H1 (cell line): ENCODE measurements around the gene PLA2G1B. TPM values are rescaled to one million over a fixed set of nuclear protein-coding genes. Genes with fewer than 3 reads are reported as not detected.

Experiments used
- CTCF ChIA-PET: fragments of 300-600 bp; sonication (Branson Sonifier 250); formaldehyde crosslinking; loops from one replicate; lab custom pipeline; 2021; ENCODE audit not compliant: partially characterized antibody; lab: Charles Lee
- POLR2A ChIA-PET: fragments of 300-600 bp; sonication (Branson Sonifier 250); formaldehyde crosslinking; loops from one replicate; lab custom pipeline; 2021; ENCODE audit warnings: inconsistent platforms; ENCODE audit not compliant: partially characterized antibody; lab: Charles Lee
- DNase-seq, 2 experiments: peaks; one replicate each; pipeline versions ENCODE4 v3.0.0 to v3.0.0-alpha.2; 2010 to 2022; ENCODE audit warnings: low spot score in 2 of 2, low read depth in 1 of 2, mixed read lengths in 1 of 2
- FAIRE-seq: peaks from 2 replicates; lab custom pipeline; 2011; peaks lifted over from hg19 to GRCh38; lab: Jason Lieb, UNC
- H2AFZ ChIP-seq: 2 replicates; pipeline ENCODE4 v1.8.1; 2012; ENCODE audit warnings: low read length, inconsistent platforms
- H2AK5ac ChIP-seq: 2 replicates; pipeline ENCODE4 v1.6.1; 2013; ENCODE audit warnings: low read depth, low read length
- H2BK120ac ChIP-seq: replicated peaks from 2 replicates; pipeline ENCODE3; 2013; ENCODE audit warnings: low read depth, low read length, inconsistent platforms
- H2BK12ac ChIP-seq: 2 replicates; pipeline ENCODE4 v1.6.1; 2013; ENCODE audit warnings: low read depth, low read length
- H2BK15ac ChIP-seq: 2 replicates; pipeline ENCODE4 v1.6.1; 2013; ENCODE audit warnings: low read length
- H2BK20ac ChIP-seq: 2 replicates; pipeline ENCODE4 v1.6.1; 2013; ENCODE audit warnings: low read length
- H2BK5ac ChIP-seq: 2 replicates; pipeline ENCODE4 v1.6.1; 2013; ENCODE audit warnings: low read depth, low read length
- H3K14ac ChIP-seq: 2 replicates; pipeline ENCODE4 v1.6.1; 2013; ENCODE audit warnings: inconsistent platforms; ENCODE audit not compliant: insufficient read length
- H3K18ac ChIP-seq: 2 replicates; pipeline ENCODE4 v1.6.1; 2013; ENCODE audit warnings: low read length; ENCODE audit errors: extremely low read depth
- H3K23ac ChIP-seq: 2 replicates; pipeline ENCODE4 v1.6.1; 2013; ENCODE audit warnings: inconsistent platforms; ENCODE audit not compliant: insufficient read length
- H3K23me2 ChIP-seq: 2 replicates; pipeline ENCODE4 v1.6.1; 2013; ENCODE audit warnings: low read depth, low read length
- H3K27ac ChIP-seq: 2 replicates; pipeline ENCODE4 v1.6.1; 2011; ENCODE audit warnings: low read depth, low read length, inconsistent platforms
- H3K27me3 ChIP-seq, 4 experiments: replicated peaks in 1 of 4; 1 replicate in 1 of 4; 2 replicates in 3 of 4; pipeline versions ENCODE4 v1.6.1 to v1.8.1; 2011 to 2013; ENCODE audit warnings: low read length in 3 of 4, mild to moderate bottlenecking in 3 of 4, inconsistent platforms in 2 of 4, mixed read lengths in 2 of 4, moderate library complexity in 1 of 4; ENCODE audit not compliant: control insufficient read depth in 3 of 4, insufficient read depth in 3 of 4; ENCODE audit errors: extremely low read depth in 1 of 4
- H3K36me3 ChIP-seq, 4 experiments: 2 replicates each; pipeline versions ENCODE4 v1.6.1 to v1.8.1; 2011 to 2013; ENCODE audit warnings: mild to moderate bottlenecking in 4 of 4, low read length in 3 of 4, moderate library complexity in 2 of 4, control low read depth in 1 of 4, inconsistent platforms in 1 of 4; ENCODE audit not compliant: insufficient read depth in 4 of 4, control insufficient read depth in 2 of 4
- H3K4ac ChIP-seq: replicated peaks from 2 replicates; pipeline ENCODE3; 2013; ENCODE audit warnings: low read length, low read depth, mixed read lengths, inconsistent platforms; ENCODE audit not compliant: insufficient read length
- H3K4me1 ChIP-seq, 4 experiments: replicated peaks in 1 of 4; 1 replicate in 1 of 4; 2 replicates in 3 of 4; pipeline versions ENCODE4 v1.6.1 to v1.8.1; 2011 to 2013; ENCODE audit warnings: low read length in 3 of 4, inconsistent platforms in 2 of 4, mixed read lengths in 1 of 4; ENCODE audit not compliant: insufficient read depth in 4 of 4, control insufficient read depth in 3 of 4
- H3K4me2 ChIP-seq, 2 experiments: 2 replicates each; pipeline versions ENCODE4 v1.6.1 to v1.8.1; 2011 to 2013; ENCODE audit warnings: low read depth in 2 of 2, low read length in 2 of 2, control low read depth in 1 of 2, inconsistent platforms in 1 of 2, mild to moderate bottlenecking in 1 of 2; ENCODE audit not compliant: insufficient read depth in 1 of 2
- H3K4me3 ChIP-seq, 4 experiments: fragments of 200-600, 300-600 bp in 1 of 4; sonication (generic), shearing (Covaris generic), sonication (Bioruptor Twin) in 1 of 4; 2 replicates each; pipeline versions ENCODE4 v1.5.1 to v1.8.1; 2011 to 2016; ENCODE audit warnings: low read length in 4 of 4, low read depth in 3 of 4, control low read depth in 2 of 4, inconsistent platforms in 2 of 4, mild to moderate bottlenecking in 2 of 4, mixed read lengths in 1 of 4, moderate library complexity in 1 of 4; ENCODE audit not compliant: insufficient read depth in 2 of 4; ENCODE audit errors: extremely low read depth in 1 of 4
- H3K56ac ChIP-seq: replicated peaks from 2 replicates; pipeline ENCODE3; 2013; ENCODE audit warnings: low read depth, mild to moderate bottlenecking, mixed read lengths, low read length, inconsistent platforms; ENCODE audit not compliant: insufficient read length
- H3K79me1 ChIP-seq: 2 replicates; pipeline ENCODE4 v1.6.1; 2013; ENCODE audit warnings: low read depth, low read length, control low read depth
- H3K79me2 ChIP-seq, 2 experiments: 2 replicates each; pipeline versions ENCODE4 v1.6.1 to v1.8.1; 2012 to 2013; ENCODE audit warnings: low read length in 2 of 2, mild to moderate bottlenecking in 2 of 2, inconsistent platforms in 1 of 2; ENCODE audit not compliant: insufficient read depth in 2 of 2, control insufficient read depth in 1 of 2
- H3K9ac ChIP-seq, 4 experiments: replicated peaks in 1 of 4; 1 replicate in 1 of 4; 2 replicates in 3 of 4; pipeline versions ENCODE4 v1.6.1 to v1.8.1; 2011 to 2013; ENCODE audit warnings: low read depth in 3 of 4, low read length in 3 of 4, control low read depth in 2 of 4, mild to moderate bottlenecking in 2 of 4, moderate library complexity in 2 of 4, inconsistent platforms in 1 of 4; ENCODE audit errors: extremely low read depth in 1 of 4
- H3K9me3 ChIP-seq, 2 experiments: 2 replicates each; pipeline versions ENCODE4 v1.6.1 to v1.8.1; 2012 to 2013; ENCODE audit warnings: mild to moderate bottlenecking in 2 of 2, moderate library complexity in 2 of 2, control low read depth in 1 of 2, inconsistent platforms in 1 of 2, low read depth in 1 of 2, low read length in 1 of 2, mixed read lengths in 1 of 2; ENCODE audit not compliant: insufficient read depth in 2 of 2
- H4K20me1 ChIP-seq, 2 experiments: replicated peaks in 1 of 2; 2 replicates each; pipeline versions ENCODE3 to v1.8.1; 2011 to 2013; ENCODE audit warnings: inconsistent platforms in 2 of 2, low read length in 2 of 2, mild to moderate bottlenecking in 1 of 2; ENCODE audit not compliant: insufficient read depth in 2 of 2, control insufficient read depth in 1 of 2
- H4K5ac ChIP-seq: 2 replicates; pipeline ENCODE4 v1.6.1; 2013; ENCODE audit warnings: low read length, low read depth, mixed read lengths, inconsistent platforms; ENCODE audit not compliant: insufficient read length
- H4K8ac ChIP-seq: 2 replicates; pipeline ENCODE4 v1.8.0; 2013; ENCODE audit warnings: mild to moderate bottlenecking, moderate library complexity, low read length, inconsistent platforms; ENCODE audit not compliant: insufficient read depth; ENCODE audit errors: extremely low read depth
- H4K91ac ChIP-seq: replicated peaks from 2 replicates; pipeline ENCODE3; 2013; ENCODE audit warnings: low read length, mixed read lengths, inconsistent platforms; ENCODE audit not compliant: insufficient read length
- CREB1 ChIP-seq: IDR thresholded peaks from 2 replicates; pipeline ENCODE4 v1.6.1; 2012; ENCODE audit warnings: inconsistent platforms
- EP300 ChIP-seq, 2 experiments: IDR thresholded peaks; 1 replicate in 1 of 2; 2 replicates in 1 of 2; pipeline ENCODE4 v1.6.1; 2011 to 2012; ENCODE audit warnings: low read depth in 2 of 2, low read length in 2 of 2, mild to moderate bottlenecking in 2 of 2, borderline replicate concordance in 1 of 2, inconsistent platforms in 1 of 2, moderate library complexity in 1 of 2
- JUND ChIP-seq: IDR thresholded peaks from 2 replicates; pipeline ENCODE4 v1.6.1; 2011; ENCODE audit warnings: mild to moderate bottlenecking, improper control_type of control experiment, low read length
- KDM5A ChIP-seq: fragments of 200-600 bp; IDR thresholded peaks from 2 replicates; pipeline ENCODE4 v1.7.1; 2012; ENCODE audit warnings: mild to moderate bottlenecking, low read length, inconsistent platforms, mixed read lengths
- NRF1 ChIP-seq: IDR thresholded peaks from 2 replicates; pipeline ENCODE4 v1.6.1; 2011; ENCODE audit warnings: mild to moderate bottlenecking, low read depth, low read length, improper control_type of control experiment
- PHF8 ChIP-seq: fragments of 200-600 bp; sonication (generic); conservative IDR thresholded peaks from 2 replicates; pipeline ENCODE4 v1.7.1; 2012; ENCODE audit warnings: low read depth, mild to moderate bottlenecking, inconsistent platforms, low read length, moderate library complexity
- POU5F1 ChIP-seq: IDR thresholded peaks from 2 replicates; pipeline ENCODE4 v1.6.1; 2011; ENCODE audit warnings: low read depth, mild to moderate bottlenecking, low read length, moderate library complexity
- RFX5 ChIP-seq: IDR thresholded peaks from 2 replicates; pipeline ENCODE4 v1.6.1; 2011; ENCODE audit warnings: low read depth, low read length, improper control_type of control experiment, borderline replicate concordance
- SIX5 ChIP-seq: IDR thresholded peaks from 2 replicates; pipeline ENCODE4 v1.6.1; 2011; ENCODE audit warnings: mild to moderate bottlenecking, low read depth, low read length
- SUZ12 ChIP-seq: fragments of 200-600 bp; sonication (generic); IDR thresholded peaks from 2 replicates; pipeline ENCODE4 v1.6.1; 2012; ENCODE audit warnings: mild to moderate bottlenecking, inconsistent platforms, low read length, moderate library complexity, mixed read lengths
- WGBS, 2 experiments: shearing (Covaris generic) in 1 of 2; methylation state at CpG; one replicate each; pipeline versions ENCODE4 v1.1.6 to v1.1.7; 2013 to 2015; ENCODE audit warnings: low lambda C conversion rate in 2 of 2, mixed read lengths in 2 of 2, inconsistent platforms in 1 of 2, low coverage in 1 of 2, missing lambda C conversion rate in 1 of 2; ENCODE audit not compliant: insufficient replicate concordance in 2 of 2, insufficient coverage in 1 of 2, insufficient read length in 1 of 2; ENCODE audit errors: extremely low coverage in 1 of 2, missing lambda C conversion rate in 1 of 2; 5-methylcytosine and 5-hydroxymethylcytosine counted together
- polyA plus RNA-seq, 7 experiments: library from polyadenylated mRNA; depleted of rRNA in 3 of 7; stranded (reverse) in 5 of 7; unstranded in 2 of 7; fragments of >200 nt in 5 of 7; fragments of 200-250 nt in 2 of 7; gene quantifications; 1 replicate in 5 of 7; 2 replicates in 1 of 7; 4 replicates in 1 of 7; pipeline versions ENCODE4 v1.2.1 to v1.2.3, GENCODE V29; 2011 to 2013; ENCODE audit warnings: missing spikeins in 2 of 7, mixed read lengths in 2 of 7
- total RNA-seq: library from RNA; stranded (reverse); fragmentation: NEBNext Ultra II Directional; extraction: Animal tissue kit (Norgen Biotek cat#: 25700); gene quantifications from 2 replicates; pipeline ENCODE4 v1.2.1, GENCODE V29; 2021
- TF ChIP-seq, protein P1 (sequence below): IDR thresholded peaks from 2 replicates; pipeline ENCODE4 v1.6.1; 2012; ENCODE audit warnings: inconsistent platforms
- TF ChIP-seq, protein P2 (sequence below): IDR thresholded peaks from 2 replicates; pipeline ENCODE4 v1.6.1; 2012; ENCODE audit warnings: low read length, inconsistent platforms

PLA2G1B gene
- total and polyA plus RNA-seq, 2 of the 8 experiments (the other 6 are each of a cell fraction or from before 2014, with no cell fraction given) = not detected

DNA sequence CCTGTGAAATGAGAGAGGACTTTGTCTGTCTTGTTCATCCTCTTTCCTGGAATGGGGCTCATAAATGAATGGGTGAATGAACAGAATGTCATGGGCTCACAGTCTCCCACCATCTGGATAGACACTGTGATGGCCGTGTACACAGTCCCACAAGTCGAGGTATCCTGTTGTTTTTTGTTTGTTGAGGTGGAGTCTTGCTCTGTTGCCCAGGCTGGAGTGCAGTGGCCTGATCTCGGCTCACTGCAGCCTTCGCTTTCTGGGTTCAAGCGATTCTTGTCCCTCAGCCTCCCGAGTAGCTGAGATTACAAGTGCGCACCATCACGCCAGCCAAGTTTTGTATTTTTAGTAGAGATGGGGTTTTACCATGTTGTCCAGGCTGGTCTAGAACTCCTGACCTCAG lies 16.1 kb upstream of the PLA2G1B start:
- Histone ChIP-seq H3K4me1 (peaks cover 0 to 9% (median 4%) of the 10 kb centered on the region in 4 experiments; a peak in 5 of 7 replicates), H3K23ac (no peak overlapping the region), H4K91ac (no peak overlapping the region), H2BK5ac (no peak overlapping the region), H2BK12ac (no peak overlapping the region), H2BK20ac (no peak overlapping the region), H3K79me1 (no peaks in the 10 kb centered on the region), H2AFZ (no peak overlapping the region), H3K27ac (no peak overlapping the region), H3K4ac (no peak overlapping the region), H3K36me3 (peaks cover 8 to 43% (median 29%) of the 10 kb centered on the region in 4 experiments; a peak in 6 of 8 replicates), H3K4me3 (no peak overlapping the region), H3K56ac (no peak overlapping the region), H2AK5ac (no peak overlapping the region), H3K23me2 (no peaks in the 10 kb centered on the region), H3K18ac (no peak overlapping the region), H4K8ac (no peak overlapping the region), H3K9me3 (no peaks in the 10 kb centered on the region), H3K79me2 (no peaks in the 10 kb centered on the region), H4K5ac (no peak overlapping the region), H3K9ac (no peak overlapping the region), H3K14ac (no peak overlapping the region), H2BK15ac (no peak overlapping the region), H4K20me1 (peaks cover 0 to 4% of the 10 kb centered on the region in 2 experiments), H2BK120ac (no peak overlapping the region), H3K4me2 (no peak overlapping the region), H3K27me3 (no peaks in the 10 kb centered on the region)
- WGBS, 2 experiments = 94% methylated on average over 8 of the region's 8 CpGs; no CpG with 5 or more reads in 1 of the 2 experiments
- DNase-seq = no peak
- ChIA-PET POLR2A (interaction anchor here (1.5 to 2.9 kb wide), 3 partner anchors 8 to 103 kb away, joined by 5 to 13 read pairs (median 6); partner anchors contain the start of genes GATC and TRIAP1), CTCF (interaction anchor here (1.7 to 3.1 kb wide), 3 partner anchors 8 to 24 kb away, joined by 6 to 13 read pairs (median 6); no protein-coding TSS in a partner anchor)
- no peak for FAIRE-seq
- TF ChIP-seq, protein P1, sequence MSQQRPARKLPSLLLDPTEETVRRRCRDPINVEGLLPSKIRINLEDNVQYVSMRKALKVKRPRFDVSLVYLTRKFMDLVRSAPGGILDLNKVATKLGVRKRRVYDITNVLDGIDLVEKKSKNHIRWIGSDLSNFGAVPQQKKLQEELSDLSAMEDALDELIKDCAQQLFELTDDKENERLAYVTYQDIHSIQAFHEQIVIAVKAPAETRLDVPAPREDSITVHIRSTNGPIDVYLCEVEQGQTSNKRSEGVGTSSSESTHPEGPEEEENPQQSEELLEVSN = no peak
- TF ChIP-seq POU5F1 (no peak), SIX5 (no peak), KDM5A (no peak), JUND (no peak), CREB1 (no peak), NRF1 (no peak), EP300 (IDR thresholded peaks at IDR 0.05; ENCODE audit: borderline replicate concordance in 1 of 2, low read depth in 2 of 2, low read length in 2 of 2) (no peak), RFX5 (no peak), SUZ12 (no peak), PHF8 (no peak)
- TF ChIP-seq, protein P2, sequence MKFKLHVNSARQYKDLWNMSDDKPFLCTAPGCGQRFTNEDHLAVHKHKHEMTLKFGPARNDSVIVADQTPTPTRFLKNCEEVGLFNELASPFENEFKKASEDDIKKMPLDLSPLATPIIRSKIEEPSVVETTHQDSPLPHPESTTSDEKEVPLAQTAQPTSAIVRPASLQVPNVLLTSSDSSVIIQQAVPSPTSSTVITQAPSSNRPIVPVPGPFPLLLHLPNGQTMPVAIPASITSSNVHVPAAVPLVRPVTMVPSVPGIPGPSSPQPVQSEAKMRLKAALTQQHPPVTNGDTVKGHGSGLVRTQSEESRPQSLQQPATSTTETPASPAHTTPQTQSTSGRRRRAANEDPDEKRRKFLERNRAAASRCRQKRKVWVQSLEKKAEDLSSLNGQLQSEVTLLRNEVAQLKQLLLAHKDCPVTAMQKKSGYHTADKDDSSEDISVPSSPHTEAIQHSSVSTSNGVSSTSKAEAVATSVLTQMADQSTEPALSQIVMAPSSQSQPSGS = no peak
